Loucy (cell line): Measurements from ENCODE around the gene DGCR6L.
"Not testable (repeated sequence)": the region's sequence is repeated elsewhere in the genome, so short reads cannot be mapped to it uniquely, and the experiment has no call there.

Source experiments
- H2AFZ ChIP-seq: fragments of 200-600 bp; sonication (generic); 2 replicates; pipeline ENCODE4 v1.6.0; 2016; ENCODE audit warnings: antibody characterized with exemption, mild to moderate bottlenecking, low read length, moderate library complexity
- H3F3A ChIP-seq: fragments of 200-600 bp; 2 replicates; pipeline ENCODE4 v1.6.0; 2016; ENCODE audit warnings: antibody characterized with exemption, low read depth, mild to moderate bottlenecking
- H3K27me3 ChIP-seq: fragments of 200-600 bp; sonication (generic); 2 replicates; pipeline ENCODE4 v1.6.1; 2014; ENCODE audit warnings: low read length, mild to moderate bottlenecking; ENCODE audit not compliant: insufficient read depth, poor library complexity, severe bottlenecking
- H3K36me3 ChIP-seq: fragments of 200-600 bp; sonication (generic); 2 replicates; pipeline ENCODE4 v1.6.1; 2016; ENCODE audit warnings: low read length; ENCODE audit not compliant: insufficient read depth
- H3K4me1 ChIP-seq: fragments of 200-600 bp; sonication (generic); 2 replicates; pipeline ENCODE4 v1.5.1; 2014; ENCODE audit warnings: low read length, mild to moderate bottlenecking; ENCODE audit not compliant: insufficient read depth, poor library complexity, severe bottlenecking
- H3K4me2 ChIP-seq: fragments of 200-600 bp; sonication (generic); 2 replicates; pipeline ENCODE4 v1.6.0; 2014; ENCODE audit warnings: antibody characterized with exemption, low read length, low read depth, mild to moderate bottlenecking; ENCODE audit not compliant: poor library complexity, severe bottlenecking
- H3K4me3 ChIP-seq: fragments of 200-600 bp; sonication (generic); 2 replicates; pipeline ENCODE4 v1.5.1; 2014; ENCODE audit warnings: low read length, mild to moderate bottlenecking, mixed read lengths; ENCODE audit not compliant: poor library complexity, severe bottlenecking
- H3K79me2 ChIP-seq: fragments of 200-600 bp; sonication (generic); 2 replicates; pipeline ENCODE4 v1.6.1; 2014; ENCODE audit warnings: low read length; ENCODE audit not compliant: insufficient read depth
- H3K9ac ChIP-seq: fragments of 200-600 bp; sonication (generic); 2 replicates; pipeline ENCODE4 v1.6.0; 2014; ENCODE audit warnings: mild to moderate bottlenecking, low read depth, low read length, moderate library complexity; ENCODE audit not compliant: poor library complexity, severe bottlenecking
- H3K9me2 ChIP-seq: fragments of 200-600 bp; sonication (generic); replicated peaks from 2 replicates; pipeline ENCODE4 v1.6.1; 2016; ENCODE audit warnings: low read depth, low read length, mixed read lengths
- H3K9me3 ChIP-seq: fragments of 200-600 bp; sonication (generic); 2 replicates; pipeline ENCODE4 v1.6.1; 2014; ENCODE audit warnings: mild to moderate bottlenecking, antibody characterized with exemption, low read length, low read depth; ENCODE audit not compliant: insufficient read depth
- H4K20me1 ChIP-seq: fragments of 200-600 bp; sonication (generic); 2 replicates; pipeline ENCODE4 v1.6.0; 2014; ENCODE audit warnings: antibody characterized with exemption, low read length, mild to moderate bottlenecking; ENCODE audit not compliant: insufficient read depth, poor library complexity, severe bottlenecking
- CTCF ChIP-seq: fragments of 200-600 bp; sonication (generic); conservative IDR thresholded peaks from 2 replicates; pipeline ENCODE4 v1.5.1; 2014; ENCODE audit warnings: mild to moderate bottlenecking, antibody characterized with exemption, low read length
- EZH2phosphoT487 ChIP-seq: fragments of 200-600 bp; IDR thresholded peaks from 2 replicates; pipeline ENCODE4 v1.6.1; 2018; ENCODE audit warnings: antibody characterized with exemption, mild to moderate bottlenecking, moderate library complexity, borderline replicate concordance

The DGCR6L gene

GRCh38 chr22:20313306-20314077, 6.4 kb downstream of the DGCR6L start:
- not testable (repeated sequence) for H3K36me3 ChIP-seq, H3K4me3 ChIP-seq, H3F3A ChIP-seq, H4K20me1 ChIP-seq, H2AFZ ChIP-seq, H3K9ac ChIP-seq, H3K9me2 ChIP-seq, H3K27me3 ChIP-seq, H3K9me3 ChIP-seq, H3K4me2 ChIP-seq
- H3K4me1 ChIP-seq: peaks cover 13% of the 10 kb centered on the region
- peaks cover 12% of the 10 kb centered on the region for H3K79me2 ChIP-seq

- no peak overlapping the region for H2AFZ ChIP-seq
- H3K36me3 ChIP-seq: no peaks in the 10 kb centered on the region
- H3K4me1 ChIP-seq: peaks cover 5% of the 10 kb centered on the region
- no peaks in the 10 kb centered on the region for H3F3A ChIP-seq
- no peaks in the 10 kb centered on the region for H3K27me3 ChIP-seq
- H3K9me3 ChIP-seq: no peaks in the 10 kb centered on the region
- no peak overlapping the region for H3K4me2 ChIP-seq
- no peaks in the 10 kb centered on the region for H3K9me2 ChIP-seq
- TF ChIP-seq EZH2phosphoT487 (no peak), CTCF (no peak)
- H4K20me1 ChIP-seq: peaks cover 2% of the 10 kb centered on the region
- H3K9ac ChIP-seq: no peak overlapping the region
- H3K79me2 ChIP-seq: peaks cover 12% of the 10 kb centered on the region
- no peak overlapping the region for H3K4me3 ChIP-seq
Observed at GRCh38 chr22:20312396-20313191, 7.3 kb downstream of the DGCR6L start.

- not testable (repeated sequence) for H3K9me2 ChIP-seq, H3K9ac ChIP-seq, H3K4me1 ChIP-seq, H3K36me3 ChIP-seq, H3K4me2 ChIP-seq, H3K9me3 ChIP-seq, H2AFZ ChIP-seq, H3K27me3 ChIP-seq, H3F3A ChIP-seq, H3K4me3 ChIP-seq, H4K20me1 ChIP-seq, H3K79me2 ChIP-seq
Observed at GRCh38 chr22:20311249-20312062, 8.4 kb downstream of the DGCR6L start.

GRCh38 chr22:20310773-20311172, 9.1 kb downstream of the DGCR6L start:
- H3K9ac ChIP-seq, H3K27me3 ChIP-seq, H3K4me1 ChIP-seq, H3K36me3 ChIP-seq, H4K20me1 ChIP-seq, H3F3A ChIP-seq, H3K4me3 ChIP-seq, H3K9me2 ChIP-seq, H3K4me2 ChIP-seq, H3K9me3 ChIP-seq, H2AFZ ChIP-seq, H3K79me2 ChIP-seq: not testable (repeated sequence)

GRCh38 chr22:20310180-20310579, 9.7 kb downstream of the DGCR6L start:
- peaks cover 11% of the 10 kb centered on the region for H3K4me1 ChIP-seq
- not testable (repeated sequence) for H3K9ac ChIP-seq, H2AFZ ChIP-seq, H3K79me2 ChIP-seq, H3K4me3 ChIP-seq, H4K20me1 ChIP-seq, H3K4me2 ChIP-seq, H3K9me3 ChIP-seq, H3K36me3 ChIP-seq, H3K27me3 ChIP-seq, H3F3A ChIP-seq, H3K9me2 ChIP-seq

GRCh38 chr22:20308806-20309650, 10.8 kb downstream of the DGCR6L start:
- not testable (repeated sequence) for H3K27me3 ChIP-seq, H3K36me3 ChIP-seq, H3K9me2 ChIP-seq, H3K9ac ChIP-seq, H3K79me2 ChIP-seq, H3K4me3 ChIP-seq, H3K9me3 ChIP-seq, H4K20me1 ChIP-seq, H3K4me2 ChIP-seq, H2AFZ ChIP-seq, H3F3A ChIP-seq
- H3K4me1 ChIP-seq: peaks cover 11% of the 10 kb centered on the region
